NCI-H1436 treated with DMSO at 0.1 percent for 48 hours (cell line): ENCODE data around the gene SCAF11.

Experiments
- DNase-seq: peaks from one replicate; lab custom pipeline; 2025; lab: John Stamatoyannopoulos, UW

The SCAF11 gene

GRCh38 chr12:45918818-45919217 is 71.6 kb downstream of the SCAF11 start:
- DNase-seq = no peak

- DNase-seq = no peak
Observed at GRCh38 chr12:45915405-45915804, 75.0 kb downstream of the SCAF11 start.

DNA sequence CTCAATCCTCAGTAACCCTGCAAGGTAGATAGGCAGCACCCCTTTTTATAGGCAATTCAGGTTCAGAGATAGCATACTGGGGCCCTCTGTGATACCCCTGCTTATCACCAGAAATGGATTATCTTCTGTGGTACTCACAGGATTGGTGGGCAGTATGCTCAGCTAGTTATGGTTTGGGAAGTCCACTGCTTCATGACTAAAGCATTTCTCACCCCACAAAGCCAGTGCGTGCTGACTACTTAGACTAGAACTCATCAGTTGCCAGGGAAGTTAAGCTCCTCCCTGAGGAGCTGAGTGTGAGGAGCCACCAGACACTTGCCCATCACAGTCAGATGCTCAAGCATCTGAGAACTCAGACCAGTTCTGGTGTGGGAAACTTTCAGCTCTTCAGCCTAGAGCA is 76.3 kb downstream of the SCAF11 start:
- DNase-seq = no peak

- DNase-seq = no peak
Observed at GRCh38 chr12:45913631-45914030, 76.7 kb downstream of the SCAF11 start.

DNA sequence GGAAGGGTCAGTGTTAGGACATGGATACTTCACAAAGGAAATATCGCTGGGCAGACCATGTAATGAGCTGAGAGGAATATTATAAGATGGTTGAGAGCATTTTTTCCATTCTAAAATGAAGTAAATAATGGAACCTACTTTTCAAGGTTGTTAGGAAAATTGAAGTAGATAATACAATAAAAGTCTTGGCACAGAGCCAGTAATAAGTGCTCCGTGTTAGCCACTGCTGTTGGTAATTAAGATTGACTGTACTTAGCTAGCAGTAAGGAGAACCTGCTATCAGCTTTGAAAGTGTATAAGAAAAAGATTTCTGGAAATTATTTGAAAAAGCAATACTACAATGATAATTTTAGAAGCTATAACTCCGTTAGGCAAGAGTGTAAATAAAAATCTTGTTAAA is 77.6 kb downstream of the SCAF11 start:
- DNase-seq = peak; percentile 58

- DNase-seq = no peak
Observed at GRCh38 chr12:45909041-45909713, 81.2 kb downstream of the SCAF11 start.

DNA sequence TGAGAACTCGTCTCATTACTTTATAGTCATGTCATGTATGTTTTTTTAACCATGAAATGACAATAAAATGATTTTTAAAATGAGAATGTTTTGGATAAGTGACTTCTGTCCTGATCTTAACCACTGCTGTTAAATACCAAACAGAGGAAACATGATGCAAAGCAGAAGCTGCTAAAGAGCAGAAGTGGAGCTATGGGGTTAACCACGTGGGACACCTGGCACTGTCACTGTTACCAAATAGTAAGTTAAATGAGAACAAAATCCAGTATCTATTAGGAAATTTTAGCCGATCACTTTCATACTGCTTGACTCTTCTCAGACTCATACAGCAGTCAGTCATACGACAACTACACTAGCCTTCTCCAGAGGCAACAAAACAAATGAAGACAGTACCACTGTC is 82.4 kb downstream of the SCAF11 start:
- DNase-seq = no peak

DNA sequence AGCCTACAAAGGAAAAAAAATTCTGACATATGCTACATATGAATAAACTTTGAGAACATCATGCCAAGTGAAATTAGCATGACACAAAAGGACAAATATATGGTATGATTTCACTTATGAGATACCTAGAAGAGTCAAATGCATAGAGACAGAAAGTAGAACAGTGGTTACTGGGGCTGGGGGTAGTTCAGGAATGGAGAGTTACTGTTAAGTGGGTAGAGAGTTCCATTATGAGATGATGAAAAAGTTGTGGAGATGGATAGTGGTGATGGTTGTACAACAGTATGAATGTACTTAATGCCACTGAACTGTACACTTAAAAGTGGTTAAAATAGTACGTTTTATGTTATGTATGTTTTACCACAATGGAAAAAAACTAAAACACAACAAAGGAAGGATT is 92.3 kb downstream of the SCAF11 start:
- DNase-seq = no peak

- no peak for DNase-seq
Observed at GRCh38 chr12:45895961-45896360, 94.4 kb downstream of the SCAF11 start.

GRCh38 chr12:45893240-45893639 is 97.1 kb downstream of the SCAF11 start:
- DNase-seq = no peak

DNA sequence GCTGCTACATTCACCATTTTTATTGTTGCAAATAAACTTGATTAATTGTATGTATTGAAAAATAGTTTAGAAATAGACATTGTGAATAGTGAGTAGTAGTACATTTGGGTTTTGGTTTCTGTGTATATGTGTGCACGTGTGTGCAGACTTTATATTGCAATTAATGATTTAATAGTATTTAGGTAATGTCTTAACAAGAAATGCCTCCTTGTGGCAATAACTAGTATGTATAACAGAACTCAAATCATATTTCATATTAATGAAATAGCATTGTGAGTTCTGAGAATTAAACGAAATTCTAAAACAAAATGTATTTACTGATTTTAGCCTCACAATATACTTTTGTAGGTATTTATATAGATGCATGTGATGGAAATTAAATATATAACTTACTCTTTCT is 100.1 kb downstream of the SCAF11 start:
- no peak for DNase-seq

- DNase-seq = no peak
Observed at GRCh38 chr12:45887544-45887943, 102.8 kb downstream of the SCAF11 start.

GRCh38 chr12:45886685-45887084 is 103.7 kb downstream of the SCAF11 start:
- no peak for DNase-seq

GRCh38 chr12:45883187-45883586 is 107.2 kb downstream of the SCAF11 start:
- DNase-seq = no peak

GRCh38 chr12:45880533-45880932 is 109.8 kb downstream of the SCAF11 start:
- no peak for DNase-seq

GRCh38 chr12:45879363-45879895 is 110.9 kb downstream of the SCAF11 start:
- DNase-seq = no peak

DNA sequence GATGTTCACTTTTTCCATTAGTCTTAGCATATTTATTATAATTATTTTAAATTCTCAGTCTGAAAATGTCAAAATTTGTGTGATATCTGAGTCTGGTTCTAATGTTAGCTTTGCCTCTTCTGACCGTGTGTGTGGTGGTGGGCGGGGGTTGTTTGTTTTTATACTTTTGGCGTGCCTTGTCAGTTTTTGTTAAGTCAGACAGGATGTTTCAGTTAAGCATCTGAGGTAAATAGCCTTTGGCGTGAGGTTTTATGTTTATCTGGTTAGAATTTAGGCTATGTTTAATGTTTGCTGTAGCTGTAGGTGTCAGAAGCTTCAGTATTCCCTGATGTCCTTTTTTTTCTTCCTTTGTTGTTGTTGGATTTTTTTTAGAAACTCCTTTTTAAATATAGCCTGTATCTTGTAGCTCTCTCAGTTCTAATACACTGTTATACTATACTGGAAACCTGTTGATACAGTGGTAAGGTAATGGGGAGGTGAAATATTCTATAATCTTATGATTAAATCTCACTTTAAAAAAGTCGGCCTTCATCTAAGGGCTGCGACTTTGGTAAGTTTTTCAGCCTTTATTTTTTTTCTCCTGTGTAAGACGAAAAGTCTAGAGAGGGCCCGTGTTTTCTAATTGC is 111.6 kb downstream of the SCAF11 start:
- no peak for DNase-seq

DNA sequence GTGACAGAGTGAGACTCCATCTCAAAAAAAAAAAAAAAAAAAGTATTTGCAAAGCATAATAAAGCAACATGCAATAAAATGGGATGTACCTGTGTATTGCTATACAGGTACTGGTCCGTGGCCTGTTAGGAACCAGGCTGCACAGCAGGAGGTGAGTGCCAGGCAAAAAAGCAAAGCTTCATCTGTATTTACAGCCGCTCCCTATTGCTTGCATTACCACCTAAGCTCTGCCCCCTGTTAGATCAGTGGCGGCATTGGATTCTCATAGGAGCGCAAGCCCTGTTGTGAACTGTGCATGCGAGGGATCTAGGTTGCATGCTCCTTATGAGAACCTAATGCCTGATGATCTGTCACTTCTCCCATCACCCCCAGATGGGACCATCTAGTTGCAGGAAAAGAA is 113.3 kb downstream of the SCAF11 start:
- no peak for DNase-seq

DNA sequence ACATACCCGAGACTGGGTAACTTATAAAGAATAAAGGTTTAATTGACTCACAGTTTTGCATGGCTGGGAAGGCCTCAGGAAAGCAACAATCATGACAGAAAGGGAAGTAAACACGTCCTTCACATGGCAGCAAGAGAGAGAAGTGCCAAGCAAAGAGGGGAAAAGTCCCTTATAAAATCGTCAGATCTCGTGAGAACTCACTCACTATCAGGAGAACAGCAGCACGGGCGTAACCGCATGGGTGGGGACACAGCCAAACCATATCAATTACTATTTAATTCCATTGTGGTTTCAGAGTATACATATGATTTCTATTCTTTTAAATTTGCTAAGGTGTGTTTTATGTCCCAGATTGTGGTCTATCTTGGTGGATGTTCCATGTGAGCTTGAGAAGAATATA is 117.9 kb downstream of the SCAF11 start:
- DNase-seq = no peak
